Central memory CD8-positive, alpha-beta T cell (primary cell): ENCODE results near the gene SPPL3.
A peak's percentile ranks its signal among the peaks of the same experiment; 100 is the strongest.
"Not testable (repeated sequence)": the region's sequence is repeated elsewhere in the genome, so short reads cannot be mapped to it uniquely, and the experiment has no call there.

Experiments
- ATAC-seq: fragments of 150-1000 bp; cut with Tn5 transposase; replicated peaks from 2 replicates; pipeline ENCODE4 v1.10.0; 2022; ENCODE audit warnings: mild to moderate bottlenecking, moderate FRiP score, moderate number of reproducible peaks; ENCODE audit not compliant: poor library complexity, severe bottlenecking; ENCODE audit errors: extremely low read depth
- DNase-seq, 2 donors: peaks; one replicate each; pipeline ENCODE4 v3.0.0; 2021; ENCODE audit warnings: low spot score in 2 of 2
- H3K27ac Mint-ChIP-seq: one replicate; pipeline ENCODE4 v1.8.0; 2022; ENCODE audit warnings: low read depth, mild to moderate bottlenecking, moderate library complexity, mixed read lengths
- H3K27me3 Mint-ChIP-seq: one replicate; pipeline ENCODE4 v1.8.0; 2022; ENCODE audit warnings: mixed read lengths
- H3K36me3 Mint-ChIP-seq: one replicate; pipeline ENCODE4 v1.8.0; 2022; ENCODE audit warnings: mild to moderate bottlenecking, moderate library complexity, mixed read lengths; ENCODE audit not compliant: insufficient read depth
- H3K4me1 Mint-ChIP-seq: one replicate; pipeline ENCODE4 v1.8.0; 2022; ENCODE audit warnings: mixed read lengths
- H3K4me3 Mint-ChIP-seq: one replicate; pipeline ENCODE4 v1.8.0; 2022; ENCODE audit warnings: mild to moderate bottlenecking, moderate library complexity, mixed read lengths
- H3K9me3 Mint-ChIP-seq: one replicate; pipeline ENCODE4 v1.8.0; 2022; ENCODE audit warnings: mixed read lengths

Gene SPPL3

DNA sequence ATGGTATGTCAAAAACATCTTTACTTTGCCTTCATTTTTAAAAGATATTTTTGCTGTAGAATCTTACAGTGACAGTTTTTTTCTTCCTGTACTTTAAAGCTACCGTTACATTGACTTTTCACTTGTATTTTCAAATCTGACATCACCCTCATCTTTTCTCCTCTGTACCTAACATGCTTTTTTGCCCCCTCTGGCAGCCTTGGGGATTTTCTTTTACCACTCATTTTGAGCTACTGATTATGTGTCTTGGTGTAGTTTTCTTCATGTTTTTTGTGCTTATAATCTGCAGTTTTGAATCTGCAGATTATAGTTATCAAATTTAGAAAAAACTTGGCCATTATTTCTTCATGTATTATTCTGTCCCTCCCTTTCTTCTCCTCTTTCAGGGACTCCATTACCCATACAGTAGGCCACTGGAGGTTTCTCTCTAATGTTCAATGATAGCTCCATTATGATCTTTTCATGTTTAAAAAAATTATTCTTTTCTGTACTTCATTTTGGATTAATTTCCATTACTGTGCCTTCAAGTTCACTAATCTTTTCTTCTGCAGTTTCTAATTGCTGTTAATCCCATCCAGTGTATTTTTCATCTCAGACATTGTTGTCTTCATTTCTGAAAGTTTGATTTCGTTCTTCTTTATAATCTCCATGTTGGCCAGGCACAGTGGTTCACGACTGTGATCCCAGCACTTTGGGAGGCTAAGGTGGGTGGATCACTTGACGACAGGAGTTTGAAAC is 108.5 kb downstream of the SPPL3 start:
- no peak for DNase-seq
- Mint-ChIP-seq H3K4me1 (peaks cover 18% of the 10 kb centered on the region), H3K27me3 (no peaks in the 10 kb centered on the region), H3K9me3 (peaks cover 6% of the 10 kb centered on the region), H3K36me3 (peaks cover 4% of the 10 kb centered on the region), H3K4me3 (no peak overlapping the region), H3K27ac (no peak overlapping the region)
- no peak for ATAC-seq

DNA sequence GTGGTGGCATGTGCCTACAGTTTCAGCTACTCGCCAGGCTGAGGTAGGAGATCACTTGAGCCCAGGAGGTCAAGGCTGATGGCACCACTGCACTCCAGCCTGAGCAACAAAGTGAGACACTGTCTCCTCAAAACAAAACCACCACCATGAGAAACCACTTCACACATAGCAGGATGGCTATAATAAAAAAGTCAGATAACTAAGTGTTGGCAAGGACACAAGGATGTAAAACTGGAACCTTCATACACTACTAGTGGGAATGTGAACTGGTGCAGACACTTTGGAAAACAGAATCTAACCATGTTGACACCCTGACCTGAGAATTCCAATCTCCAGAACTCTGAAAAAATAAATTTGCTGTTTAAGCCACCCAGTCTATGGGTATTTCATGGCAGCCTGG is 110.8 kb downstream of the SPPL3 start:
- H3K4me1 Mint-ChIP-seq = peaks cover 21% of the 10 kb centered on the region
- H3K9me3 Mint-ChIP-seq = peaks cover 6% of the 10 kb centered on the region

DNA sequence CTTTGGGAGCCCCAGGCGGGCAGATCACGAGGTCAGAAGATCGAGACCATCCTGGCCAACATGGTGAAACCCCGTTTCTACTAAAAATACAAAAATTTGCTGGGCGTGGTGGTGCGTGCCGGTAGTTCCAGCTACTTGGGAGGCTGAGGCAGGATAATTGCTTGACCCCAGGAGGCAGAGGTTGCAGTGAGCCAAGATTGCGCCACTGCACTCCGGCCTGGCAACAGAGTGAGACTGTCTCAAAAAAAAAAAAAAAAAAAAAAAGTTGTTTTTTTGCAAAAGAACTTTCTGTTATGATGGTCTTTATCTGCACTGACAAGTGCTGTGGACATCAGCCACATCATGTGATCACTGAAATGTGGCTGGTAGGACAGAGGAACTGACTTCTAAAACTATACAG is 111.7 kb downstream of the SPPL3 start:
- H3K4me1 Mint-ChIP-seq = peaks cover 21% of the 10 kb centered on the region
- peak overlapping the region; percentile 35 for H3K27ac Mint-ChIP-seq
- not testable (repeated sequence) for H3K4me3 Mint-ChIP-seq, H3K9me3 Mint-ChIP-seq, ATAC-seq, H3K27me3 Mint-ChIP-seq, DNase-seq
- peaks cover 12% of the 10 kb centered on the region for H3K36me3 Mint-ChIP-seq

More for the DNA sequence above, 110.8 kb downstream of the SPPL3 start:
- DNase-seq (no peak), ATAC-seq (no peak)
- H3K36me3 Mint-ChIP-seq = peaks cover 12% of the 10 kb centered on the region
- H3K4me3 Mint-ChIP-seq = no peak overlapping the region
- H3K27me3 Mint-ChIP-seq = no peaks in the 10 kb centered on the region
- H3K27ac Mint-ChIP-seq = no peak overlapping the region

DNA sequence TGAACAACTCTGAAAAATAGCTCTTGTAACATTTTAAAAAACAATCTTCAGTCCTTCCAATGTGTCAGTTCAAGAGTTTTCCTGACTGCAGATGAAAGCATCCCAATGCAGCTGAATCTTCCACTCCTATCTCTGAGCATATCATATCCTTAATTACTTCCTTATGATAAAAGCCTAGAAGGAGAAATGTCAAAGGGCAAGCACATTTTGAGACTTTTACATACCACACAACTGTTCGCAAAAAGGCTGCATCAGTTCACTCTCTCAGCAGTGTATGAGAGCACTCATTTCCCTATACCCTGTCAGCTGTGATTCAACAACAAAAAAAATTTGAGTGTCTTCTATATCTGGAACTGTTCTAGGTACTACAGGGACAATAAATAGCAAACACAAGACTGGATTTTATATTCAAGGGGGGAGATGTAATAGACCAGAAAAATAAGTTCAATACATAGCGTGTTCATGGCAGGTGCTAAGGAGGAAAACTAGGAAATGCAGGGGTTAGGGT is 112.4 kb downstream of the SPPL3 start:
- DNase-seq = no peak
- ATAC-seq = no peak
- H3K27ac Mint-ChIP-seq = no peak overlapping the region
- H3K36me3 Mint-ChIP-seq = peaks cover 12% of the 10 kb centered on the region
- peaks cover 20% of the 10 kb centered on the region for H3K4me1 Mint-ChIP-seq
- no peaks in the 10 kb centered on the region for H3K27me3 Mint-ChIP-seq
- no peaks in the 10 kb centered on the region for H3K9me3 Mint-ChIP-seq
- no peak overlapping the region for H3K4me3 Mint-ChIP-seq

DNA sequence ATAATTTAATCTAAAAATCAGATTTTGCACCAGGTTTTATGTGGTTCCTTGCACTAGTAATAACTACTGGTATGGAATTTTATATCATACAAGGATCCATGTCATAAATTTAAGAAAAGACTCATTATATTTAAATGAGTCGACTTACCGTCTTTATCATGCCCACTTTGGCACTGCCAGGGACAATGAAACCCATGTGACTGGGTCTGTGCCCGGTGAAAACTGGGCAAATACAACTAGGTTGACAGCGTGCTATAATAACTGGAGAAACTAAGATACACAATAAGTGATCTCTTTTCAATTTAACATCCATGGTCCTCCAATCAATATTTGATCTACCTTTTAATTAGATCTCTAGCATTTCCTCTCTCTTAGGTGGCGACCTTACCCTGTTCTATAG is 114.0 kb downstream of the SPPL3 start:
- Mint-ChIP-seq H3K27me3 (no peaks in the 10 kb centered on the region), H3K27ac (no peak overlapping the region), H3K4me1 (peaks cover 20% of the 10 kb centered on the region), H3K36me3 (peaks cover 14% of the 10 kb centered on the region), H3K9me3 (no peaks in the 10 kb centered on the region), H3K4me3 (no peak overlapping the region)
- ATAC-seq (no peak), DNase-seq (no peak)

DNA sequence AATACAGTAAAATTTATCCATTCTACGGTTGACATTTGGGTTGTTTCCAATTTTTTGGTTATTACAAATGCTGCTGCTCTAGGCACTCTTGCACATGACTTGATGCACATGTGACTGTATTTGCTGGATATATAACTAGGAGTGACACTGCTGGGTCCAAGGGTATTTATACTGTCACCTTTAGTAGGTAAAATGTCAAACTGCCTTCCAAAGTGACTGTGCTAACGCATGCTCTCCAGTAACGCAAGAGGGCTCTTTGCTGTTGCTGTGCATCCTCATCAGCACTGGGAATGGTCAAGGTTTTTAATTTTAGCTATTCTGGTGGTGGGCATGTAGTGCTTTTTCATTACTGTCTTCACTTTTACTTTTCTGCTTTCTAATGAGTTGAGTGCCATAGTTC is 116.3 kb downstream of the SPPL3 start:
- Mint-ChIP-seq H3K27me3 (no peaks in the 10 kb centered on the region), H3K4me3 (no peak overlapping the region), H3K4me1 (peaks cover 33% of the 10 kb centered on the region), H3K27ac (no peak overlapping the region), H3K9me3 (no peaks in the 10 kb centered on the region), H3K36me3 (peaks cover 27% of the 10 kb centered on the region)
- no peak for ATAC-seq
- DNase-seq = no peak

DNA sequence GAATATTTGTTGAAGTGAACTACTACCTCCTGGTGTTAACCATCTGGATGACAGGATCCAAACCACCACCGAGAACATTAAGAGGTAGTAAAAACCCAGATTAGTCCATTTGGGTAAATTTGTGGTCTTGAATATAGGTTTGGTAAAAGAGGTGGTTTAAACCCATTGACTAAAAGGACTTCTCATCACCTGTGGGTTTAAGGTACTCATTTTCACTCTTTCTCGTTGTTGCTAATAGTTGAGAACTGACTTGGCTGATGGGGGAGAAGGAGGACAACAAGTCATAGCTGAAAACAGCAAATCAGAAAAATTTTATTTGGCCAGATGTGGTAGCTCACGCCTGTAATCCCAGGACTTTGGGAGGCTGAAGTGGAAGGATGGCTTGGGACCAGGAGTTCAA is 119.4 kb downstream of the SPPL3 start:
- DNase-seq (no peak), ATAC-seq (no peak)
- H3K4me1 Mint-ChIP-seq = peaks cover 38% of the 10 kb centered on the region
- no peaks in the 10 kb centered on the region for H3K27me3 Mint-ChIP-seq
- no peaks in the 10 kb centered on the region for H3K9me3 Mint-ChIP-seq
- no peak overlapping the region for H3K27ac Mint-ChIP-seq
- H3K4me3 Mint-ChIP-seq = no peak overlapping the region
- peaks cover 33% of the 10 kb centered on the region for H3K36me3 Mint-ChIP-seq

- Mint-ChIP-seq H3K36me3 (peaks cover 33% of the 10 kb centered on the region), H3K4me3 (no peak overlapping the region), H3K27ac (peak overlapping the region; percentile 78), H3K27me3 (no peaks in the 10 kb centered on the region), H3K4me1 (peaks cover 30% of the 10 kb centered on the region), H3K9me3 (no peaks in the 10 kb centered on the region)
- DNase-seq (no peak), ATAC-seq (no peak)
Observed at GRCh38 chr12:120783197-120783596, 121.0 kb downstream of the SPPL3 start.

DNA sequence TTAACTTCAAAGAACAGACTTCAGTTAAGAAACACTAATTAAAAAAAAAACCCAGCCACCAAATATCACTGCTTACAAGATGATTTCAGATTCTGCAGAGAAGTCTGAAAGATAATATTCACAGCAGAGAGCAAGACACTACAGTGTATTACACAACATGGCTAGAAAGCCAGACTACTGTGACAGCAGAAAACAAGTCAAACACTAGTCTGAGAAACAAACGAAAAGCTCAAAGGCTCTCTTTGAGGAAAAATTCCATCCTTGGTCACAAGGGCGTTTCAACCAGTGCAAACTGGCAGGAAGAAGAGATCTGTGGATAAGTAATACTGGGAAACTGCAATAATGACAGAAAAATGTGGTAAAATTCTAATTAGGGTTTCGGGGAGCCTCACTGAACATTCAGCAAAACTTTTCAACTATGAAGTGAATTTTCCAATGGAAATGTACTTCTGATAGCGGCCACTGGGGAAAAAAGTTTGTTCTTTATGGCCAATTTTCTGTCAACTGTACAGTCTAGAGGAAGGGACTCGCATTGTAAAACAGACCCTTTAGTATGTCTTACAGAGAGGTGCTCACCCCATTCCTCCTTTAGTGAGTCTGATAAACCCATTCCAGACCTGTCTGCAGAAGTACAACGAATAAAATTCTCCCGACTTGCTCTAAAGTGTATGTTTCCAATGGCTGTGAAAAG is 128.2 kb downstream of the SPPL3 start:
- H3K4me1 Mint-ChIP-seq = peaks cover 29% of the 10 kb centered on the region
- H3K27me3 Mint-ChIP-seq = no peaks in the 10 kb centered on the region
- ATAC-seq = no peak
- no peak for DNase-seq
- no peak overlapping the region for H3K4me3 Mint-ChIP-seq
- no peak overlapping the region for H3K27ac Mint-ChIP-seq
- H3K9me3 Mint-ChIP-seq = no peaks in the 10 kb centered on the region
- peaks cover 24% of the 10 kb centered on the region for H3K36me3 Mint-ChIP-seq

GRCh38 chr12:120774169-120774916 is 129.8 kb downstream of the SPPL3 start:
- no peaks in the 10 kb centered on the region for H3K9me3 Mint-ChIP-seq
- H3K27me3 Mint-ChIP-seq = no peaks in the 10 kb centered on the region
- ATAC-seq (peak; percentile 32), DNase-seq (no peak)
- no peak overlapping the region for H3K4me3 Mint-ChIP-seq
- peak overlapping the region; percentile 13 for H3K27ac Mint-ChIP-seq
- H3K36me3 Mint-ChIP-seq = peaks cover 29% of the 10 kb centered on the region
- H3K4me1 Mint-ChIP-seq = peaks cover 37% of the 10 kb centered on the region

DNA sequence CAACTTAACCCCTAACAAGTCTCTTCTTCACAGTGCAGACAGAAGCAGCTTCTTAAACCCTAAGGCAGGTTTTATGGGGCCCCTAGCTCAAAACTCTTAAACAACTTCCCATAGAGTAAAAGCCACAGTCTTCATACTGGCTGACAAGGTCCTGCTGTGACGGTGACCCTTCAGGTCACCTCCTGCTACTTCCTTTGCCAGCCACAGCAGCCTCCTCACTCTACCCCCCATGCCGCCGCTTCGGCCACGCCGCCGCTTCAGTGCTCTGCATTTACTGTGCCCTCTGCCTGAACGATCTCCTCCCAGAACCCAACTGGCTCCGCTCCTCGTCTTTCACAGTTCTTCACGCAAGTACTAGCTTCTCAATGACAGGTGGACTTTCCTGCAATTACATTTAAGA is 133.1 kb downstream of the SPPL3 start:
- DNase-seq = no peak
- peak overlapping the region; percentile 81 for H3K27ac Mint-ChIP-seq
- H3K27me3 Mint-ChIP-seq = no peaks in the 10 kb centered on the region

GRCh38 chr12:120767071-120768024 is 136.8 kb downstream of the SPPL3 start:
- peaks cover 18% of the 10 kb centered on the region for H3K4me1 Mint-ChIP-seq
- DNase-seq (no peak), ATAC-seq (no peak)
- peaks cover 48% of the 10 kb centered on the region for H3K36me3 Mint-ChIP-seq
- no peak overlapping the region for H3K27ac Mint-ChIP-seq
- H3K4me3 Mint-ChIP-seq = no peak overlapping the region
- H3K9me3 Mint-ChIP-seq = no peaks in the 10 kb centered on the region
- H3K27me3 Mint-ChIP-seq = no peaks in the 10 kb centered on the region

More for the DNA sequence above, 133.1 kb downstream of the SPPL3 start:
- Mint-ChIP-seq H3K36me3 (peaks cover 35% of the 10 kb centered on the region), H3K9me3 (no peaks in the 10 kb centered on the region), H3K4me3 (no peak overlapping the region), H3K4me1 (peaks cover 37% of the 10 kb centered on the region)
- no peak for ATAC-seq
